Measurements from ENCODE around the gene BCAS3. TPM values are rescaled to one million over a fixed set of nuclear protein-coding genes. Genes with fewer than 3 reads are reported as not detected.

The BCAS3 gene
- total RNA-seq, 6 experiments from 2014 or later: 9.2 to 22.1 (median 14.2) TPM

DNA sequence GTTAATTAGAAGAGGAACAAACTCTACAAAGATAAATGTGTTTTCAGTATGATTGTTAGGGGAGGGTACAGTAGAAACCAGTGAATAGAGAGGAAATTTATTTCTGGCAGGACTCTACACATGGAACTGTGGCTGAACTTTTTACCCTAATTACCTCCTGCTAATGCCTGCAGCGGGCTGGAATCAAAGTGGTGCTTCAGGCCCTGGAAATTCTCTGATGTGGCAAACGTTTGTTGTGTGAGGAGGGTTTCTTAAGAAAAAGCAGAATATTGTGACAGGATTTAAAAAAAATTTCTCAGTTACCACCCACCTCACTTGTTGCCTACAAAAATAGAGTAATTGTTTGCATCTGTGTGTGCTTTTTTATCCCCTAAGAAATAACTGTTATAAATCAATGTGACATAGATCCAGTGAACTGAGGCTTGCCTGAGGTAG, 154.5 kb downstream of the BCAS3 start:
- Histone ChIP-seq H3K9me3 (no peaks in the 10 kb centered on the region), H3K27me3 (no peaks in the 10 kb centered on the region), H3K4me1 (no peaks in the 10 kb centered on the region), H3K4me3 (no peak overlapping the region), H3K36me3 (no peaks in the 10 kb centered on the region), H3K27ac (no peak overlapping the region)
- WGBS (ENCODE audit: insufficient coverage, low coverage, low lambda C conversion rate, missing lambda C conversion rate): 40% methylated on average over 2 of the region's 2 CpGs
- DNase-seq (no peak), ATAC-seq (no peak)
- intact Hi-C loops (cut with DNase I): no loop called here
- no peak for TF ChIP-seq POLR2A (IDR thresholded peaks at IDR 0.05)
- TF ChIP-seq, protein P1, sequence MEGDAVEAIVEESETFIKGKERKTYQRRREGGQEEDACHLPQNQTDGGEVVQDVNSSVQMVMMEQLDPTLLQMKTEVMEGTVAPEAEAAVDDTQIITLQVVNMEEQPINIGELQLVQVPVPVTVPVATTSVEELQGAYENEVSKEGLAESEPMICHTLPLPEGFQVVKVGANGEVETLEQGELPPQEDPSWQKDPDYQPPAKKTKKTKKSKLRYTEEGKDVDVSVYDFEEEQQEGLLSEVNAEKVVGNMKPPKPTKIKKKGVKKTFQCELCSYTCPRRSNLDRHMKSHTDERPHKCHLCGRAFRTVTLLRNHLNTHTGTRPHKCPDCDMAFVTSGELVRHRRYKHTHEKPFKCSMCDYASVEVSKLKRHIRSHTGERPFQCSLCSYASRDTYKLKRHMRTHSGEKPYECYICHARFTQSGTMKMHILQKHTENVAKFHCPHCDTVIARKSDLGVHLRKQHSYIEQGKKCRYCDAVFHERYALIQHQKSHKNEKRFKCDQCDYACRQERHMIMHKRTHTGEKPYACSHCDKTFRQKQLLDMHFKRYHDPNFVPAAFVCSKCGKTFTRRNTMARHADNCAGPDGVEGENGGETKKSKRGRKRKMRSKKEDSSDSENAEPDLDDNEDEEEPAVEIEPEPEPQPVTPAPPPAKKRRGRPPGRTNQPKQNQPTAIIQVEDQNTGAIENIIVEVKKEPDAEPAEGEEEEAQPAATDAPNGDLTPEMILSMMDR (IDR thresholded peaks at IDR 0.05): no peak

DNA sequence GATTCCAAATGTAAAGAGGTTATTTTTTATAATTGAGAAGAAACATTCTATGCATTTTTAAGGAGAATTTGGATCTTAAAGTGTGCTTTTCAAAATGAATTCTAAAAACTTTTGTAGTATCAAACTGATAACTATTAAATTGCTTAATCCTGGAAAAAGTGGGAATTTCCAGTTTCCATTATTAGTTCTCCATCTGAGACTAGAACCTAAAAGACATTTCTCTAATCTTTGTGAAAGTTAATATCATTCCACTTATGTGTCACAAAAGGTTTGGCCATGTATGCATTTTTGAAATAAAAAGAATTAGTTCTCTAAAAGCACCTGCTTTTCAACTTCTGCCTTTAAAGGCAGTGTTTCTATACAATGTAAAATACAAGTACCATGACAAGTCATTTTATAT, 155.0 kb downstream of the BCAS3 start:
- intact Hi-C loops (cut with DNase I): no loop called here
- ATAC-seq (no peak), DNase-seq (no peak)
- H3K9me3 ChIP-seq: no peaks in the 10 kb centered on the region
- H3K4me1 ChIP-seq: no peaks in the 10 kb centered on the region
- no peak overlapping the region for H3K27ac ChIP-seq
- TF ChIP-seq, protein P1 (IDR thresholded peaks at IDR 0.05): no peak
- no peak for TF ChIP-seq POLR2A (IDR thresholded peaks at IDR 0.05)
- no peaks in the 10 kb centered on the region for H3K27me3 ChIP-seq
- no peak overlapping the region for H3K4me3 ChIP-seq
- H3K36me3 ChIP-seq: no peaks in the 10 kb centered on the region

DNA sequence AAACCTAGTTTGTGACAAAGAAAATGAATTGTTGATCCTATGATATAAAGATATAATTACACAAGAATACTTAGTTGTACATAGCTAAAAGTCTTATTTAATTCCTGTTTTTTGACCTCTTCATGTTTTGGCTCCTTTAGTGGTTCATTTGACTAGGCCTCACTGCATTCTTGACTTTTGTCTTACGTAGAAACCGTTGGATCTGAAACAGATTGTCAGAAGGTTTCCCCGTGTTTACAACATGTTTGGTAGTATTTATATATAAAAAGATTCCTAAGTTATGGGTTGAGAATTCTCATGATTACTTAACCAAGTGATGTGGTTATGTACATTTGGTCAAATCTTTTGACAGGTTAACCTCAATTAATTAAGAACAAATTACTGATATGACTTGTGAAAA, 162.8 kb downstream of the BCAS3 start:
- no peaks in the 10 kb centered on the region for H3K36me3 ChIP-seq
- H3K4me3 ChIP-seq: no peak overlapping the region
- DNase-seq: no peak
- TF ChIP-seq POLR2A (IDR thresholded peaks at IDR 0.05): no peak
- TF ChIP-seq, protein P1 (IDR thresholded peaks at IDR 0.05): no peak
- no peak for ATAC-seq
- peaks cover 0 to 9% (median 0%) of the 10 kb centered on the region in 4 donors for H3K4me1 ChIP-seq
- no peak overlapping the region for H3K27ac ChIP-seq
- H3K9me3 ChIP-seq: no peaks in the 10 kb centered on the region
- intact Hi-C loops (cut with DNase I): no loop called here
- H3K27me3 ChIP-seq: no peaks in the 10 kb centered on the region
- WGBS (ENCODE audit: insufficient coverage, low coverage, low lambda C conversion rate, missing lambda C conversion rate): 94% methylated on average over 3 of the region's 3 CpGs

- WGBS (ENCODE audit: insufficient coverage, low coverage, low lambda C conversion rate, missing lambda C conversion rate): 48% methylated on average over 6 of the region's 6 CpGs
- Histone ChIP-seq H3K4me1 (peaks cover 0 to 10% (median 0%) of the 10 kb centered on the region in 4 donors), H3K27me3 (no peaks in the 10 kb centered on the region), H3K4me3 (no peak overlapping the region), H3K27ac (no peak overlapping the region), H3K9me3 (no peaks in the 10 kb centered on the region), H3K36me3 (no peaks in the 10 kb centered on the region)
- TF ChIP-seq POLR2A (IDR thresholded peaks at IDR 0.05): no peak
- TF ChIP-seq, protein P1 (IDR thresholded peaks at IDR 0.05): no peak
- intact Hi-C loops (cut with DNase I): no loop called here
- DNase-seq (no peak), ATAC-seq (peak in 3 of 4 donors; percentile 39 to 51 (median 51))
These were observed 167.4 kb downstream of the BCAS3 start for GRCh38 chr17:60845012-60845411.

DNA sequence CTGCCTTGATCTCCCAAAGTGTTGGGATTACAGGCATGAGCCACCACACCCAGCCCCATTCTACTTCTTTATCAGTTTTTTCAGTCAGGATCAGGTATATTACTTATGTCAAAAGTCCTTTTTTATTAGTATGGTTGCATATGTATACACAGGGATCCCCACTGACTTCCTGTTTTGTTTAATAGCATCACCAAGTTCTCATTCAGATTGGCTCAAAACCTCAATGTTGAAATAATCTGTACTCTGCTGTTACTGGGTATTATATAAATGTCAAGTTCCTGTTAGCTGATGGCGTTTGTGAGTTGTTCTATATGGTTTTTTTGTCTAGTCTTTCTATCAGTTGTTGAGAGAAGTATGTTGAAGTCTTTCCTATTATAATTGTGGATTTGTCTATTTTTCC, 168.5 kb downstream of the BCAS3 start:
- no peak for ATAC-seq

More for the DNA sequence above, 168.5 kb downstream of the BCAS3 start:
- Histone ChIP-seq H3K27ac (no peak overlapping the region), H3K4me1 (peaks cover 0 to 10% (median 0%) of the 10 kb centered on the region in 4 donors), H3K9me3 (no peaks in the 10 kb centered on the region), H3K36me3 (no peaks in the 10 kb centered on the region), H3K27me3 (no peaks in the 10 kb centered on the region), H3K4me3 (no peak overlapping the region)
- DNase-seq: no peak
- TF ChIP-seq, protein P1 (IDR thresholded peaks at IDR 0.05): no peak
- no peak for TF ChIP-seq POLR2A (IDR thresholded peaks at IDR 0.05)
- WGBS (ENCODE audit: insufficient coverage, low coverage, low lambda C conversion rate, missing lambda C conversion rate): 71% methylated on average over 1 of the region's 1 CpG
- intact Hi-C loops (cut with DNase I): no loop called here
